ENCODE results near the gene B4GALNT4.

GRCh38 chr11:403761-404431, 34.6 kb downstream of the B4GALNT4 start:
- TF ChIP-seq UBTF (CRISPR knock-in tag; IDR thresholded peaks at IDR 0.05), result no peak
- no peak for TF ChIP-seq ZNF296 (CRISPR knock-in tag; conservative IDR thresholded peaks at IDR 0.05)
